OCI-LY3 (cell line): ENCODE data around the gene P2RY8.

Experiments
- EZH2phosphoT487 ChIP-seq: fragments of 200-600 bp; shearing (Covaris generic); IDR thresholded peaks from 2 replicates; pipeline ENCODE4 v1.6.1; 2018; ENCODE audit warnings: antibody characterized with exemption, mixed run types, low read depth
- TF ChIP-seq, protein P1 (sequence below): fragments of 200-600, 300-600 bp; sonication (generic); IDR thresholded peaks from 2 replicates; pipeline ENCODE4 v1.5.1; 2014; ENCODE audit warnings: antibody characterized with exemption, low read length, low read depth

DNA sequence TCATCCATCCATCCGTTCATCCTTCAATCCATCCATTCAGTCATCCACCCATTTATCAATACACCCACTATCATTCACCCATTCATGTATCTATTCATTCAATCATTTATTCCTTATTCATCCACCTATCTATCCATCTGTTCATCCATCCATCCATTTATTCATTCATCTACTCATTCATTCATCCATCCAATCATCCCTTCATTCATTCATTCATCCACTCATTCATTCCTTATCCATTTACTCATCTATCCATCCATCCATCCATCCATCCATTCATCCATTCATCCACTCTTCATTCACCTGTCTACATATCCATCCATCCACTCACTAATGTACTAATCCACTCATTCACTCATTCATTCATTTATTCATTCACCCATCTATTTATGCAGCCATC lies 9.5 kb downstream of the P2RY8 start:
- TF ChIP-seq, protein P1, sequence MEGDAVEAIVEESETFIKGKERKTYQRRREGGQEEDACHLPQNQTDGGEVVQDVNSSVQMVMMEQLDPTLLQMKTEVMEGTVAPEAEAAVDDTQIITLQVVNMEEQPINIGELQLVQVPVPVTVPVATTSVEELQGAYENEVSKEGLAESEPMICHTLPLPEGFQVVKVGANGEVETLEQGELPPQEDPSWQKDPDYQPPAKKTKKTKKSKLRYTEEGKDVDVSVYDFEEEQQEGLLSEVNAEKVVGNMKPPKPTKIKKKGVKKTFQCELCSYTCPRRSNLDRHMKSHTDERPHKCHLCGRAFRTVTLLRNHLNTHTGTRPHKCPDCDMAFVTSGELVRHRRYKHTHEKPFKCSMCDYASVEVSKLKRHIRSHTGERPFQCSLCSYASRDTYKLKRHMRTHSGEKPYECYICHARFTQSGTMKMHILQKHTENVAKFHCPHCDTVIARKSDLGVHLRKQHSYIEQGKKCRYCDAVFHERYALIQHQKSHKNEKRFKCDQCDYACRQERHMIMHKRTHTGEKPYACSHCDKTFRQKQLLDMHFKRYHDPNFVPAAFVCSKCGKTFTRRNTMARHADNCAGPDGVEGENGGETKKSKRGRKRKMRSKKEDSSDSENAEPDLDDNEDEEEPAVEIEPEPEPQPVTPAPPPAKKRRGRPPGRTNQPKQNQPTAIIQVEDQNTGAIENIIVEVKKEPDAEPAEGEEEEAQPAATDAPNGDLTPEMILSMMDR: no peak
- no peak for TF ChIP-seq EZH2phosphoT487
